ENCODE measurements around the gene RXYLT1. TPM values are rescaled to one million over a fixed set of nuclear protein-coding genes. Genes with fewer than 3 reads are reported as not detected.

The RXYLT1 gene
- total RNA-seq = 15.9 and 18.8 TPM in 2 replicates

GRCh38 chr12:63779498-63780481 lies at the start of gene RXYLT1:
RXYLT1 (plus strand) TSS chr12:63779909; CDS start chr12:63779961, 52 bp downstream.

GRCh38 chr12:63844391-63845341 lies 65.0 kb downstream of the RXYLT1 start, which contains the start of gene SRGAP1:
SRGAP1 (plus strand) TSS chr12:63844700; CDS start chr12:63844817, 117 bp downstream.

Other genes with a start within 250 kb of the RXYLT1 start
- gene DPY19L2, start 111.4 kb upstream of the RXYLT1 start, total RNA-seq = 1.5 and 1.6 TPM in 2 replicates
- gene SRGAP1, start 64.8 kb downstream of the RXYLT1 start, total RNA-seq = 5.3 and 6.9 TPM in 2 replicates

Data from mammary microvascular endothelial cell (primary cell).